NCI-H2029 treated with DMSO at 0.1 percent for 48 hours (cell line): Measurements from ENCODE around the gene FBXO8.

Experiments
- DNase-seq: peaks from one replicate; lab custom pipeline; 2025; lab: John Stamatoyannopoulos, UW

The FBXO8 gene

DNA sequence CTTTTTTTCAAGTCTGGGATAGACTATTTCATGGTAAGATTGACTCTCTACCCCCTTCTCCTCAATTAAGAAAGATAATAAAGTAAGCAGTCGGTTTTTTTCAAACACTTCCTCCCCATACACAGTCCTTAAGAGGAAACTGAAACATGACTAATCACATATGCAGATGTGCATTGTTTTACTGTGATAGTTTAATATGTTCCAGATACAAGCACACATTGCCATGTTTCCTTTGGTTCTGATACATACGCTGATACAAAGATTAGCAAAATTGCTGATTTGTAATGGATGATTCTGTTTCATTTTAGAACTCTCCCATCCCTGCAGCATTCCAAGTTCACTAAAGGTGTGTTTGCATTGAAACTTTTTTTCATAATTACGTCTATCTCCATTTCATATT, 76.1 kb downstream of the FBXO8 start:
- DNase-seq: no peak

DNA sequence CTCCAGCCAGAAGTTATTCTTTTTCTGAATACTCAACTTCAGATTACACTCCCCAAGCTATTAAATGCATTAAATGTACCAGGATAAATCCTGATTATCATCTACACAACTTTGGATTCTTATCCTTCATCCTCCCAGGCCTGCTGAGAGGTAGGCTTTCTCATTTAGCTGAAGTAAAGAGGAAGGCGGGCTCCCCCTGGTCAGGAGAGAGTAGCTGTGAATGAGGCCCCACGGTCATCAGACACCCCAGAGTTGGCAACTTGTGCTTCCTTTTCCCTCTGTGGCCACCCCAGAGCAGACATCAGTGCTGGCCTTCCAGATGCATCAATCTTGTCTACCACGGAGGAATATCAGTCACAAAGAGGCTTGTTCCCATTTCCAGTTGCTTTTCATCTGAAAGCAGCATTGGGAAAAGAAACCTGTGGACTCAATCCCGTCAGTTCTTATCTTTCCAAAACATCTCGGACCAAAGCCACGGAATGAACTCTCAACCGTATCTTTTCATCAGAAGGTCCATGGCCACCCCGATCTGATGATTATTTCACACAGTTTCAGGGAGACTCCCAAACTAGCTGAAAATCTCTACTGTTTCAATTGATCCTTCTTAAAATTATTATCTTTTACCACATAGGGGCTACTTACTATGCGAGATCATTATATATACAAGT, 79.2 kb downstream of the FBXO8 start:
- no peak for DNase-seq

DNA sequence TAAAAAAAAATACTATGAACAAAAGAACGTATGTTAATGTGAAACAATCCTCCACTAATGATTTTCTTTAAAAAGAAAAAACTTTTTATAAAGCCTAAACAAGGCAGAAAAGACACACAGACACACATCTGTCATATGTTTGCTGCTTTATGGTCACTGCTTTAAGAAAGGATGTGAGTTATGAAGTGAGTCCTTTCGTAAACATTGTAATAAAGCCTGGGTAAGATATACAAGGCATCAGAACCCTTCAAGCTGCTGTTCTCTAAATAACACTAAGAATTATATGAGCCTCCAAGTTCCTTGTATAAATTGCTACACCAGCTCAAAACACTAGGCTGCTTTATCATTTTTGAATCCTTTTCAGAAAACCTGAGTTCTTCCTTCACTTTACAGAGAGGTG, 81.6 kb downstream of the FBXO8 start:
- DNase-seq: no peak

DNA sequence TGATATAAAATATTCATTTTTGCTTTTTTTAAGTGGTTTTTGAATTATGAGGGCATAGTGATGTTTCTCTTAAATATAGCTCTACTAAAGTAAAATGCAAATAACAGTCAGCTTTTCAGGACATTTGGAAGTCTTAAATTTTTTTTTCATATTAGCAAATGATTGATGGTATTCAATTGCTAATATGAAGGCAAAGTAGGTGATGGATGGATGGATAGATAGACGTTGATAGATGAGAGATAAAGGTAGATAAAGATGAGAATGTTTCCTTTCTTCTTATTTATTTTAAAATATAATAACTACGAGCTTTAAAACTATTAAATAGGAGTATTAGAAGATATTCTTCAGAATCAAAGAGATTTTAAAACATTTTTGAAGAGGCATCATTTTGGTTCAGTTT, 83.7 kb downstream of the FBXO8 start:
- no peak for DNase-seq

DNA sequence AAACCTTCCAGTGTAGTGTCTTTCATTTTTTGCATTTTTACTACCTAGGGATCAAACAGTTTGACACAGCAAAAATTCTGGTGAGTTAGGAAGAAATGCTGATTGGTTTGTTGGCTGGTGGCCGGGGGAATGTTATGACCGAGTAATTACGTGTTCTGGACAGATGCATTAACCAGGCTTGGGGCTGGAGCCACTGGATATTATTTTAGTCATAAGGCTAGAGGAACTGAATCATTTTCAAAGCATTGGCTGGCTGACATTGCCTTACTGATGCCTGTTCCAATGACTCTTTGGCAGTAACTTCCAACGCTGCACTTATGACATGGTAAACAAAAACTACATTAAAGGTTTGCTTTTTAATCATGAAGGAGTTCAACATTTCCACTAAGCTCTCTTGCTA, 84.6 kb downstream of the FBXO8 start:
- no peak for DNase-seq

DNA sequence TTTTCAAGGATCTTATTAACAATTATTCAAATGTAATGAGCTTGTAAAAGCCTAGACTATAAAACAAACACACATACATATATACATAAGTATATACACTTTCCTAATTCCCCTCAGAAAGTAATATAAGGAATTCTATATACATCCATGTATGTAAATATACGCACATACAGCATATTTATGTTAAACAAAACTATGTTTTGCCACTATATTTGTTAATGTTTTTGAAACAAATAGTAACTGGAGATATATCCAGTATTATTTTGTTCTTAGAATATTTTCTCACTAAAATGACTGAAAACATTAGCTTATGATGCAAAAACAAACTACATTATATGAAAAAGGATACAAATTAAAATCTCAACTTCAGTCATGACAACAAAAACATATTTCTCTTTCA, 85.1 kb downstream of the FBXO8 start:
- no peak for DNase-seq

DNA sequence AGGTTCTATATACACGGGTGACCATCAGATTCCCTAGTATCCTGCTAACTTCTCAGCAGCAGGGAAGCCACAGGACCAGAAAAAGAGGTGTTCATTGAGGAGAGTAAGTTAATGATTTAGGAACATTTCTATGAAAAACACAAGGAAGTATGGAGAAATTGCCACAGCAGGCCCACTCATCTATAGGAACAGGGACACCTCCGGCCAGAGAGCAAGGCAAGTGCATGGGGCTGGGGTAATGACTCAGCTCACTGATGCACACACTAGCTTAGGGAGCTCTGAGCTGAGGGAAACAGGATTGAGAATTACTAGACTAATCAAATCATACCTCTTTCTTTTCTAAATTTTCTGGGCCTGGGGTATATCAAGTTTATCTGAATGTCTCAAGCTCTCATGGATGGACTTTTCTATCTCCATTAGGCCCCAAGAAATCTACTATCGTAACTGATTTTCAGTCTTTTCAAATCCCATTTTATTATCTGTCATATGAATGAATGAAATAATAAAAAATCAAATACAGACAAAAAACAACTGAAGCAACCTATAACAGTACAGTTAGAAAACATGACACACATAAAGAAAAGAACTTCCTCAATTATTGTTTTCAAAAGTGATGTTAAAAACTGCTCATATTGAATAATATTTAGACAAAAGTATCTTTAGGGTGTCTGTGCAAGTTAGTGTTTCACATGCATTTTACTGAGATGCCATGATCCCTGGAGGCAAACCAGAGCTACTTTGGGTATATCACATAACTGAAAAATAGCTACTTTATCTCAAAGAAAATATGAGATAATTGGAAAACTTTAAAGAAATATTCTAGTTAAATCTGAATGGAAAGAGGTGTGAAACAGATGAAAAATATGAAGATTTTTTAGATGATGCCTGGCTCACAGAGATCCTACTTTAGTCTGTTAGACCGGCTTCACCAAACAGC, 89.8 kb downstream of the FBXO8 start:
- DNase-seq: no peak

DNA sequence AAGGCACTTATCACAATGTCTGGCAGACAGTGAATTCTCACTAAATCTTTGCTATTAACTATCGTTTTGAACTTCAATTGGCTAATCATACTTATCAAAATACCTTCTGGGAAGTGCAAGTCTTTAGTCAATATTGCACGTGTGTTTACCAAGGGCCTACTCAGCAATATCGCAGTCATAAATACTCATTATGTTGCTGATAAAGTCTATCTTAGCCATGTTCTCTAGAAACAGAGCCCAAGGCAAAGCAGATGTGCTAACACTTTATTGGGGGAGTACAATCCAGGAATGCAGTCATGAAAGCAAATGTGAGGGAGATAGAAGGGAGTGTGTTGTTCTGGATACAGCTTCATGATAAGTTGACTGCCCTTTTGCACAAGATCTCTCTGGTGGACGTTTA, 90.5 kb downstream of the FBXO8 start:
- no peak for DNase-seq

DNA sequence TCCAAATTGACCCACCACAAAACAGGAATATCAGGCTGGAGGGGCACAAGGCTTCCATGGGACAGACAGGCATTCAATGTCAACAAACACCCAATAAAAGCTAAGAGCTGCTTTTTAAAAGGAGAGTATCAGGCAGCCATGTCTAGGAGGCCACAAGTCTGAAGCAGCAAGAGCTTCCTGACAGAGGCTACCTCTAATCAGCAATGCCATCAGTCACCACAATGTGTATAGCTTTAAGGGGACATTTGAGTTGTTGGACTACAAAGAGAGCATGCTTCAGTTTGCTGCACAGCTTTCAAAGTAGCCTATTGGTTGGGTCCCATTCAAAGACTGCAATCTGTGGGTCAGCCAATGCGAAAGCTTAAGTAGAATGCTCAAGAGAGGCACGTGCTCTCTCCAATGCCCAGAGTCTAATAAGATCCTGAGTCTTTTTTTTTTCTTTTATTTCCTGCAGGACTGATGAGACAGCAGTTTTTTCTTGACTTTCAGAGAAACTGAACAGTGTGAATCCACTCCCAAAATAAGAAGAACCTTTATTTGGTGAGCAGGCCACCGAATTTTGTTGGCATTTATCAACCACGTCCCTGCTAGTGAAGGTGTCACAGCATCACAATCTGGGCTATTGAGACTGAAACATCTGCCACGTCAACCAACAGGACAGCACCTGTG, 92.5 kb downstream of the FBXO8 start:
- DNase-seq: no peak

DNA sequence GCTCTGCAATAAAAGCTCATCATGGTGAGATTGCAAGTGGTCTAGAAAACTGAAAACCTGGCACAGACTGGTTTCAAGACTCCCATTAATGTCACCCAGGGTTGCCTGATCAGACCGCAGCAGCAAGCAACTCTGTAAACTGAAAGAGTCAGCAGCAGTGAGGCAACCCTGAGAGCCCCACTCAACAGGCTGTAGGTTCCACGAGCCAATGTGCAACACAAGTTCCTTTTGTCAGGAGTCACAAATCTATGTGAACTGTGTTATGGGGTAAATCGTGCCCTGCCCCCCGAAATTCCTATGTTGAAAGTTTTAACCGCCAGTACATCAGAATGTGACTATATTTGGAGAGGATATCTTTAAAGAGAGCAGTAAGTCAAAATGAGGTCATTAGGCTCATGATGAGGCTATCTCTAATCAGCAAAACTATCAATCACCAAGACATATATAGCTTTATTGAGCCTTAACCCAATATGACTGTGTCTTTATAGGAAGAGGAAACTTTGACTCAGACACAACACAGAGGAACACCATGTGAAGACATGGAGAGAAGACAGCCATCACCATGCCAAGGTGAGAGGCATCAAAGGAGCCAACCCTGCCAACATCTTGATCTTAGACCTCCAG, 94.0 kb downstream of the FBXO8 start:
- DNase-seq: no peak
